H1 (cell line): ENCODE measurements around the gene SMPD2.

Source experiments
- ATF3 ChIP-seq: IDR thresholded peaks from 2 replicates; pipeline ENCODE4 v1.6.1; 2011; ENCODE audit warnings: low read depth, mild to moderate bottlenecking, low read length; ENCODE audit not compliant: insufficient read depth
- CREB1 ChIP-seq: IDR thresholded peaks from 2 replicates; pipeline ENCODE4 v1.6.1; 2012; ENCODE audit warnings: inconsistent platforms
- EP300 ChIP-seq, 2 experiments: IDR thresholded peaks; 1 replicate in 1 of 2; 2 replicates in 1 of 2; pipeline ENCODE4 v1.6.1; 2011 to 2012; ENCODE audit warnings: low read depth in 2 of 2, low read length in 2 of 2, mild to moderate bottlenecking in 2 of 2, borderline replicate concordance in 1 of 2, inconsistent platforms in 1 of 2, moderate library complexity in 1 of 2
- KDM4A ChIP-seq: IDR thresholded peaks from one replicate; pipeline ENCODE4 v1.7.1; 2012; ENCODE audit warnings: low read depth, mild to moderate bottlenecking, moderate library complexity, low read length, inconsistent platforms; ENCODE audit not compliant: severe bottlenecking
- MAFK ChIP-seq: IDR thresholded peaks from 2 replicates; pipeline ENCODE4 v1.6.1; 2012; ENCODE audit warnings: low read depth, mild to moderate bottlenecking, improper control_type of control experiment, low read length
- POLR2A ChIP-seq, 2 experiments: IDR thresholded peaks; 1 replicate in 1 of 2; 2 replicates in 1 of 2; pipeline ENCODE4 v1.6.1; 2011; ENCODE audit warnings: low read depth in 2 of 2, low read length in 2 of 2, mild to moderate bottlenecking in 2 of 2; ENCODE audit errors: control extremely low read depth in 1 of 2
- POLR2AphosphoS5 ChIP-seq: IDR thresholded peaks from 2 replicates; pipeline ENCODE4 v1.6.1; 2011; ENCODE audit warnings: low read depth, low read length
- RXRA ChIP-seq: IDR thresholded peaks from 2 replicates; pipeline ENCODE4 v1.6.1; 2011; ENCODE audit warnings: low read depth, mild to moderate bottlenecking, low read length, moderate library complexity; ENCODE audit not compliant: insufficient read depth
- SIX5 ChIP-seq: IDR thresholded peaks from 2 replicates; pipeline ENCODE4 v1.6.1; 2011; ENCODE audit warnings: mild to moderate bottlenecking, low read depth, low read length
- TCF12 ChIP-seq: IDR thresholded peaks from 2 replicates; pipeline ENCODE4 v1.6.1; 2011; ENCODE audit warnings: low read depth, mild to moderate bottlenecking, low read length
- TF ChIP-seq, protein P1 (sequence below), 3 experiments: IDR thresholded peaks; 1 replicate in 2 of 3; 2 replicates in 1 of 3; pipeline versions ENCODE4 v1.5.1 to v1.6.1; 2011; ENCODE audit warnings: low read length in 3 of 3, mild to moderate bottlenecking in 3 of 3, inconsistent platforms in 2 of 3, low read depth in 1 of 3, moderate library complexity in 1 of 3; ENCODE audit not compliant: insufficient read depth in 1 of 3; ENCODE audit errors: control extremely low read depth in 1 of 3
- TF ChIP-seq, protein P2 (sequence below): IDR thresholded peaks from 2 replicates; pipeline ENCODE4 v1.6.1; 2012; ENCODE audit warnings: inconsistent platforms

DNA sequence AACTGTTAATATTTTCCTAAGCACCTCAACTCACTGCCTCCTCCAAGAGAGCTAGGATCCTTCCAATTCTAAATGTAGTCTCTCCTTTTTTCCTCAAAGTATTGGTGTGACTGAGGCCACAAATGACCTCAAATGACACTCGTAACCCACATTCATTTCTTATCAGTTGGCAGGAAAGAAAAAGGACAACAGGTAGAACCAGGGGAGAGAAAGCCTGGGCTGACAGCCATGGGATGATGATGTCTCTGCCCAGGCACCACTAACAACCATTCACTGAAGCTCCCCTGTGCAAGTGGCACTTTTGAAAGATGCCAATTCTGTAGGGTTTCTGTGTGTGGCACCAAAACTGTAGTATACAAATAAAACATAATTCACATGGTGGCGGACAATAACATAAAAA is 35.1 kb downstream of the SMPD2 start:
- TF ChIP-seq, protein P1, sequence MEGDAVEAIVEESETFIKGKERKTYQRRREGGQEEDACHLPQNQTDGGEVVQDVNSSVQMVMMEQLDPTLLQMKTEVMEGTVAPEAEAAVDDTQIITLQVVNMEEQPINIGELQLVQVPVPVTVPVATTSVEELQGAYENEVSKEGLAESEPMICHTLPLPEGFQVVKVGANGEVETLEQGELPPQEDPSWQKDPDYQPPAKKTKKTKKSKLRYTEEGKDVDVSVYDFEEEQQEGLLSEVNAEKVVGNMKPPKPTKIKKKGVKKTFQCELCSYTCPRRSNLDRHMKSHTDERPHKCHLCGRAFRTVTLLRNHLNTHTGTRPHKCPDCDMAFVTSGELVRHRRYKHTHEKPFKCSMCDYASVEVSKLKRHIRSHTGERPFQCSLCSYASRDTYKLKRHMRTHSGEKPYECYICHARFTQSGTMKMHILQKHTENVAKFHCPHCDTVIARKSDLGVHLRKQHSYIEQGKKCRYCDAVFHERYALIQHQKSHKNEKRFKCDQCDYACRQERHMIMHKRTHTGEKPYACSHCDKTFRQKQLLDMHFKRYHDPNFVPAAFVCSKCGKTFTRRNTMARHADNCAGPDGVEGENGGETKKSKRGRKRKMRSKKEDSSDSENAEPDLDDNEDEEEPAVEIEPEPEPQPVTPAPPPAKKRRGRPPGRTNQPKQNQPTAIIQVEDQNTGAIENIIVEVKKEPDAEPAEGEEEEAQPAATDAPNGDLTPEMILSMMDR (IDR thresholded peaks at IDR 0.05; ENCODE audit: control extremely low read depth in 1 of 3, insufficient read depth in 1 of 3, low read depth in 1 of 3, low read length in 3 of 3), result no peak
- TF ChIP-seq POLR2AphosphoS5, result no peak
- TF ChIP-seq POLR2A (IDR thresholded peaks at IDR 0.05; ENCODE audit: control extremely low read depth in 1 of 2, low read depth in 2 of 2, low read length in 2 of 2), result no peak
- TF ChIP-seq KDM4A, result no peak
- TF ChIP-seq TCF12, result no peak
- no peak for TF ChIP-seq ATF3
- TF ChIP-seq SIX5, result no peak
- TF ChIP-seq, protein P2, sequence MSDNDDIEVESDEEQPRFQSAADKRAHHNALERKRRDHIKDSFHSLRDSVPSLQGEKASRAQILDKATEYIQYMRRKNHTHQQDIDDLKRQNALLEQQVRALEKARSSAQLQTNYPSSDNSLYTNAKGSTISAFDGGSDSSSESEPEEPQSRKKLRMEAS, result no peak
- no peak for TF ChIP-seq MAFK
- no peak for TF ChIP-seq RXRA
- no peak for TF ChIP-seq CREB1
- TF ChIP-seq EP300 (IDR thresholded peaks at IDR 0.05; ENCODE audit: borderline replicate concordance in 1 of 2, low read depth in 2 of 2, low read length in 2 of 2), result no peak
